ENCODE results near the gene SLFN12L. TPM values are rescaled to one million over a fixed set of nuclear protein-coding genes. Genes with fewer than 3 reads are reported as not detected.
"Not testable (repeated sequence)": the region's sequence is repeated elsewhere in the genome, so short reads cannot be mapped to it uniquely, and the experiment has no call there.

Gene SLFN12L
- total and polyA plus RNA-seq, 7 donors: 0.03 to 0.30 (median 0.13) TPM; not detected in 1

DNA sequence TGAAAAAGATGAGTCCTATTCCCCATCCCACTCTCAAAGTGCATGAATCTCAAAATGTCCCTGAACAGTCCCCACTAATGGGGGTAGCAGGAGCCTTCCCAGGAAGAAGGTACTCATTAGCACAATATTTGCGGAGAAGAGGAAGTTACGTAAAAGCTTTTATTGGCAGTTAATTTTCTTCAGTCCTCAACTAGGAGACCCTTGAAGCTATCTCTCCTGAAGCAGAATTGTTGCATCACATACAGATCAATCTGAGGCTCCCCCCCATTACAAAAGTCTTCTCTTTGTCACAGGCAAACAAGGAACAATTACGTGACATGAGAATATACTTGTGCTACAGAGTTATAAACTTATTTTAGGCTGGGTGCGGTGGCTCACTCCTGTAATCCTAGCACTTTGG, 14.2 kb downstream of the SLFN12L start:
- no peaks in the 10 kb centered on the region for H3K9me3 ChIP-seq
- H3K27me3 ChIP-seq (ENCODE audit: insufficient read depth in 3 of 3, low read length in 2 of 3): peaks cover 0 to 3% (median 1%) of the 10 kb centered on the region in 3 donors
- no peaks in the 10 kb centered on the region for H3K4me1 ChIP-seq
- no peaks in the 10 kb centered on the region for H3K36me3 ChIP-seq (ENCODE audit: insufficient read depth in 1 of 2, low read depth in 1 of 2)
- no peak overlapping the region for H3K27ac ChIP-seq
- 77 to 81% (median 78%) methylated on average over 4 of the region's 4 CpGs for whole genome bisulfite sequencing, 3 donors
- TF ChIP-seq, protein P1, sequence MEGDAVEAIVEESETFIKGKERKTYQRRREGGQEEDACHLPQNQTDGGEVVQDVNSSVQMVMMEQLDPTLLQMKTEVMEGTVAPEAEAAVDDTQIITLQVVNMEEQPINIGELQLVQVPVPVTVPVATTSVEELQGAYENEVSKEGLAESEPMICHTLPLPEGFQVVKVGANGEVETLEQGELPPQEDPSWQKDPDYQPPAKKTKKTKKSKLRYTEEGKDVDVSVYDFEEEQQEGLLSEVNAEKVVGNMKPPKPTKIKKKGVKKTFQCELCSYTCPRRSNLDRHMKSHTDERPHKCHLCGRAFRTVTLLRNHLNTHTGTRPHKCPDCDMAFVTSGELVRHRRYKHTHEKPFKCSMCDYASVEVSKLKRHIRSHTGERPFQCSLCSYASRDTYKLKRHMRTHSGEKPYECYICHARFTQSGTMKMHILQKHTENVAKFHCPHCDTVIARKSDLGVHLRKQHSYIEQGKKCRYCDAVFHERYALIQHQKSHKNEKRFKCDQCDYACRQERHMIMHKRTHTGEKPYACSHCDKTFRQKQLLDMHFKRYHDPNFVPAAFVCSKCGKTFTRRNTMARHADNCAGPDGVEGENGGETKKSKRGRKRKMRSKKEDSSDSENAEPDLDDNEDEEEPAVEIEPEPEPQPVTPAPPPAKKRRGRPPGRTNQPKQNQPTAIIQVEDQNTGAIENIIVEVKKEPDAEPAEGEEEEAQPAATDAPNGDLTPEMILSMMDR (IDR thresholded peaks at IDR 0.05): no peak
- ATAC-seq (no peak), DNase-seq (no peak)
- intact Hi-C loops (cut with DNase I): no loop called here
- no peak overlapping the region for H3K4me3 ChIP-seq

DNA sequence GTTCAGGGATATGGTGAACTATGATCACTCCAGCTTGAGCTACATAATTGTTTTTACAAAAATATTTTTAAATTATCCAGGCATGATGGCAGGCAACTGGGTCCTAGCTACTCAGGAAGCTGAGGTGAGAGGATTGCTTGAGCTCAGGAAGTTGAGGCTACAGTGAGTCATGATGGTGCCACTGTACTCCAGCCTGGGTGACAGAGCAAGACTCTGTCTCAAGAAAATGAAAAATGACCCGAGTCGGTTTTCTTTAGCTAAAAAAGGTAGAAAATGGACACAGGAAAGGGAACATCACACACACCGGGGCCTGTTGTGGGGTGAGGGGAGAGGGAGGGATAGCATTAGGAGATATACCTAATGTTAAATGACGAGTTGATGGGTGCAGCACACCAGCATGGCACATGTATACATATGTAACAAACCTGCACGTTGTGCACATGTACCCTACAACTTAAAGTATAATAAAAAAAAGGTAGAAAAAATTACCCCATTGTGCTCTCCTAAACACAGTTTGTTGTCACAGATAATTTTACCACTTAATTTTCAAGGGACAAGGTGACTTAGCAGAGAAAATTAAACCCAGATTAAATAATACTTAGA, 15.7 kb downstream of the SLFN12L start:
- H3K27ac ChIP-seq; H3K36me3 ChIP-seq (ENCODE audit: insufficient read depth in 1 of 2, low read depth in 1 of 2); ATAC-seq; H3K27me3 ChIP-seq (ENCODE audit: insufficient read depth in 3 of 3, low read length in 2 of 3); H3K4me3 ChIP-seq; H3K4me1 ChIP-seq; DNase-seq; H3K9me3 ChIP-seq; intact Hi-C loops (cut with DNase I): not testable (repeated sequence)
- WGBS, 3 donors: 58 to 64% (median 60%) methylated on average over 5 of the region's 5 CpGs

DNA sequence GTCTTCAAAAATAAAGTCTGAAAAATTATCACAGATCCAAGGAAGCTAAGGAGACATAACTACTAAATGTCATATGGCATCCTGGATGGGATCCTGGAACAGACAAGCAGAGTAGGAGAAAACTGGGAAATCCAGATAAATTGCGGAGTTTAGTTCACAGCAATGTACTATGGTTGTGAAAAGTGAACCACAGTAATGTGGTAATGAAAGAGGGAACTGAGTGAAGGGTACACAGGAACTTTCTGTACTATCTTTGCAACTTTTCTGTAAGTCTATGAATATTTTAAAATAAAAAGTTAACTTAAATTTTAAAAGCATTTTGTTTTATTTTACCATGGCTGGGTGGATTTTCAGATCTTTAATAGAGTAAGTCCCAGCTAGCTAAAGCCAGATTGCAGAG, 16.3 kb downstream of the SLFN12L start:
- WGBS, 3 donors: 87 to 100% (median 94%) methylated on average over 1 of the region's 1 CpG

GRCh38 chr17:35519906-35520442, 17.5 kb downstream of the SLFN12L start:
- DNase-seq: no peak
- WGBS, 3 donors: 86 to 89% (median 89%) methylated on average over 8 of the region's 8 CpGs
- TF ChIP-seq, protein P1 (IDR thresholded peaks at IDR 0.05): no peak
- H3K36me3 ChIP-seq (ENCODE audit: insufficient read depth in 1 of 2, low read depth in 1 of 2): no peaks in the 10 kb centered on the region
- no peak overlapping the region for H3K4me3 ChIP-seq
- no peak overlapping the region for H3K27ac ChIP-seq
- intact Hi-C loops (cut with DNase I): no loop called here
- no peaks in the 10 kb centered on the region for H3K4me1 ChIP-seq
- H3K27me3 ChIP-seq (ENCODE audit: insufficient read depth in 3 of 3, low read length in 2 of 3): peaks cover 0 to 22% (median 1%) of the 10 kb centered on the region in 3 donors
- ATAC-seq: no peak
- no peaks in the 10 kb centered on the region for H3K9me3 ChIP-seq

More for the DNA sequence above, 16.3 kb downstream of the SLFN12L start:
- Histone ChIP-seq H3K9me3 (no peaks in the 10 kb centered on the region), H3K27ac (no peak overlapping the region), H3K4me3 (no peak overlapping the region), H3K4me1 (no peaks in the 10 kb centered on the region), H3K27me3 (ENCODE audit: insufficient read depth in 3 of 3, low read length in 2 of 3) (peaks cover 0 to 11% (median 1%) of the 10 kb centered on the region in 3 donors), H3K36me3 (ENCODE audit: insufficient read depth in 1 of 2, low read depth in 1 of 2) (no peaks in the 10 kb centered on the region)
- TF ChIP-seq, protein P1 (IDR thresholded peaks at IDR 0.05): no peak
- no peak for DNase-seq
- ATAC-seq: no peak
- intact Hi-C loops (cut with DNase I): no loop called here

DNA sequence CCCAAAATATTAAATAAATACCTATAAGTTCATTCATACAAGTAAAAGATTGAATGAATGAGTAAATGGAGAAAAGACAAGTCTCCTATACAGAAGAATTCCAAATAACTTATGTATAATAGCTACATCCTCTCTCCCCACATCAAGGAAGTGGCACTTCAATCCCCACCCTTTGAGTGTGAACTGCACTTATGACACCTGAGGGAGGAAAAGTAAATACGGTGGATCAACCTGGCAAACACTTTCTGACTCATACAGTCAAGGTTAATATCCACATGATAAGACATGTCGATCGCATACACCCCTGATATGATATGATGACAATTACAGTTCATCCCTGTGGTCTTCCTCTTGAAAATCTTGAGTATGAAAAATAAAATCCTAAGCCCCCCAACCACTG, 18.0 kb downstream of the SLFN12L start:
- ATAC-seq (no peak), DNase-seq (no peak)
- intact Hi-C loops (cut with DNase I): no loop called here
- H3K27ac ChIP-seq: no peak overlapping the region
- no peaks in the 10 kb centered on the region for H3K4me1 ChIP-seq
- peaks cover 0 to 25% (median 1%) of the 10 kb centered on the region in 3 donors for H3K27me3 ChIP-seq (ENCODE audit: insufficient read depth in 3 of 3, low read length in 2 of 3)
- no peaks in the 10 kb centered on the region for H3K36me3 ChIP-seq (ENCODE audit: insufficient read depth in 1 of 2, low read depth in 1 of 2)
- no peaks in the 10 kb centered on the region for H3K9me3 ChIP-seq
- 83 to 91% (median 84%) methylated on average over 3 of the region's 3 CpGs for WGBS, 3 donors
- H3K4me3 ChIP-seq: no peak overlapping the region
- TF ChIP-seq, protein P1 (IDR thresholded peaks at IDR 0.05): no peak

GRCh38 chr17:35518431-35518830, 19.0 kb downstream of the SLFN12L start:
- H3K36me3 ChIP-seq (ENCODE audit: insufficient read depth in 1 of 2, low read depth in 1 of 2); H3K9me3 ChIP-seq; H3K4me3 ChIP-seq; ATAC-seq; H3K4me1 ChIP-seq; intact Hi-C loops (cut with DNase I); DNase-seq; H3K27ac ChIP-seq: not testable (repeated sequence)
- 75 to 86% (median 76%) methylated on average over 5 of the region's 5 CpGs for WGBS, 3 donors
- peaks cover 0 to 30% (median 1%) of the 10 kb centered on the region in 3 donors for H3K27me3 ChIP-seq (ENCODE audit: insufficient read depth in 3 of 3, low read length in 2 of 3)

All from psoas muscle (tissue), 8 donors.